ENCODE data around the gene ZMYND11. TPM values are rescaled to one million over a fixed set of nuclear protein-coding genes. Genes with fewer than 3 reads are reported as not detected.

ZMYND11 gene
- total RNA-seq (64.3 and 70.2 TPM in 2 replicates), polyA plus RNA-seq (26.3 and 31.5 TPM in 2 replicates)

- WGBS (ENCODE audit: low lambda C conversion rate, missing lambda C conversion rate), result 0% methylated on average over 10 of the region's 73 CpGs
- Histone ChIP-seq H3K4me3 (peak within 1 kb of the TSS; percentile 92), H3K9me2 (replicated peaks; ENCODE audit: insufficient read depth) (no peaks in the 10 kb centered on the region), H3K4me1 (ENCODE audit: insufficient read depth) (peaks cover 31% of the 10 kb centered on the region), H3K9me3 (ENCODE audit: low read depth) (no peaks in the 10 kb centered on the region), H3K36me3 (replicated peaks; ENCODE audit: insufficient read depth, low read depth) (no peaks in the 10 kb centered on the region), H3K79me2 (peaks cover 75% of the 10 kb centered on the region), H4K20me1 (ENCODE audit: insufficient read depth, poor library complexity, severe bottlenecking) (peaks cover 41% of the 10 kb centered on the region), H3K27me3 (no peaks in the 10 kb centered on the region), H2AFZ (peak within 1 kb of the TSS; percentile 96), H3K4me2 (peak within 1 kb of the TSS; percentile 92), H3K27ac (peak within 1 kb of the TSS; percentile 99)
- TF ChIP-seq EZH2 (IDR thresholded peaks at IDR 0.05; ENCODE audit: borderline replicate concordance) (no peak), EZH2phosphoT487 (IDR thresholded peaks at IDR 0.05; ENCODE audit: low read depth, severe bottlenecking, unreplicated experiment) (no peak), CTCF (IDR thresholded peaks at IDR 0.05; ENCODE audit: poor library complexity) (no peak)
- DNase-seq (ENCODE audit: low spot score), result peak; percentile 86
These were observed at the start of gene ZMYND11 for GRCh38 chr10:135132-135600. Gene ZMYND11 (plus strand): TSS chr10:135455. CDS start chr10:180013, 44,558 bp downstream.

- Histone ChIP-seq H3K79me2 (no peaks in the 10 kb centered on the region), H3K4me2 (no peak overlapping the region), H3K4me1 (ENCODE audit: insufficient read depth) (peaks cover 10% of the 10 kb centered on the region), H4K20me1 (ENCODE audit: insufficient read depth, poor library complexity, severe bottlenecking) (no peaks in the 10 kb centered on the region), H3K4me3 (no peak overlapping the region), H3K27me3 (no peaks in the 10 kb centered on the region), H3K9me3 (ENCODE audit: low read depth) (no peaks in the 10 kb centered on the region), H2AFZ (no peak overlapping the region), H3K9me2 (replicated peaks; ENCODE audit: insufficient read depth) (no peaks in the 10 kb centered on the region), H3K27ac (no peak overlapping the region), H3K36me3 (replicated peaks; ENCODE audit: insufficient read depth, low read depth) (no peaks in the 10 kb centered on the region)
- TF ChIP-seq EZH2phosphoT487 (IDR thresholded peaks at IDR 0.05; ENCODE audit: low read depth, severe bottlenecking, unreplicated experiment), result no peak
- no peak for TF ChIP-seq CTCF (IDR thresholded peaks at IDR 0.05; ENCODE audit: poor library complexity)
- TF ChIP-seq EZH2 (IDR thresholded peaks at IDR 0.05; ENCODE audit: borderline replicate concordance), result no peak
- 88% methylated on average over 10 of the region's 10 CpGs for WGBS (ENCODE audit: low lambda C conversion rate, missing lambda C conversion rate)
- no peak for DNase-seq (ENCODE audit: low spot score)
These were observed 49.2 kb upstream of the ZMYND11 start for GRCh38 chr10:86031-86430.

GRCh38 chr10:87177-88080 lies 47.8 kb upstream of the ZMYND11 start:
- no peaks in the 10 kb centered on the region for H3K36me3 ChIP-seq (replicated peaks; ENCODE audit: insufficient read depth, low read depth)
- no peak overlapping the region for H3K27ac ChIP-seq
- TF ChIP-seq EZH2phosphoT487 (IDR thresholded peaks at IDR 0.05; ENCODE audit: low read depth, severe bottlenecking, unreplicated experiment) (no peak), CTCF (IDR thresholded peaks at IDR 0.05; ENCODE audit: poor library complexity) (no peak), EZH2 (IDR thresholded peaks at IDR 0.05; ENCODE audit: borderline replicate concordance) (no peak)
- no peaks in the 10 kb centered on the region for H4K20me1 ChIP-seq (ENCODE audit: insufficient read depth, poor library complexity, severe bottlenecking)
- 60% methylated on average over 13 of the region's 19 CpGs for WGBS (ENCODE audit: low lambda C conversion rate, missing lambda C conversion rate)
- H3K4me1 ChIP-seq (ENCODE audit: insufficient read depth), result peaks cover 10% of the 10 kb centered on the region
- no peaks in the 10 kb centered on the region for H3K27me3 ChIP-seq
- H2AFZ ChIP-seq, result no peak overlapping the region
- peak; percentile 44 for DNase-seq (ENCODE audit: low spot score)
- H3K79me2 ChIP-seq, result no peaks in the 10 kb centered on the region
- H3K4me3 ChIP-seq, result no peak overlapping the region
- H3K9me3 ChIP-seq (ENCODE audit: low read depth), result no peaks in the 10 kb centered on the region
- H3K4me2 ChIP-seq, result no peak overlapping the region
- H3K9me2 ChIP-seq (replicated peaks; ENCODE audit: insufficient read depth), result no peaks in the 10 kb centered on the region

All from hepatocyte (in vitro differentiated cells).